K562 (cell line): Measurements from ENCODE around the gene SLC22A4. TPM values are rescaled to one million over a fixed set of nuclear protein-coding genes. Genes with fewer than 3 reads are reported as not detected.
A peak's percentile ranks its signal among the peaks of the same experiment; 100 is the strongest.

Experiments used
- ATAC-seq: fragments of 200-7000 bp; cut with Tn5 transposase; 3 replicates; pipeline ENCODE4 v1.9.1; 2020; ENCODE audit warnings: moderate library complexity
- BruUV-seq: library from RNA; stranded (reverse); fragments of 400-500 nt; replicated peaks from 2 replicates; lab custom pipeline; 2021; lab: Mats Ljungman, UMichigan
- CTCF ChIA-PET: fragments of 300-600 bp; formaldehyde crosslinking; extraction: SDS; loops from one replicate; lab custom pipeline; 2021; ENCODE audit warnings: low intra/inter-chr PET ratio; lab: Yijun Ruan, JAX
- POLR2A ChIA-PET: fragments of 300-600, 350-650 bp; sonication (Branson Sonifier 250); formaldehyde crosslinking; extraction: SDS; loops from one replicate; lab custom pipeline; 2021; ENCODE audit warnings: antibody characterized with exemption, inconsistent platforms; lab: Yijun Ruan, JAX
- DNase-seq, 4 experiments: peaks; one replicate each; pipeline versions ENCODE4 v3.0.0 to v3.0.0-alpha.2; 2011 to 2018; ENCODE audit warnings: low spot score in 3 of 4, mixed read lengths in 3 of 4; ENCODE audit errors: extremely low read depth in 1 of 4
- FAIRE-seq: peaks from 2 replicates; lab custom pipeline; 2011; peaks lifted over from hg19 to GRCh38; lab: Jason Lieb, UNC
- H2AFZ ChIP-seq: 2 replicates; pipeline ENCODE4 v1.6.0; 2011; ENCODE audit warnings: low read depth, low read length, control low read depth, inconsistent platforms
- H3K27ac ChIP-seq: fragments of 200-600 bp; 3 replicates; pipeline ENCODE4 v1.8.0; 2011; ENCODE audit warnings: low read depth, mild to moderate bottlenecking, control low read depth, inconsistent platforms, low read length, moderate library complexity, mixed read lengths; ENCODE audit errors: extremely low read depth
- H3K27me3 ChIP-seq, 2 experiments: fragments of 300-600 bp in 1 of 2; 2 replicates in 1 of 2; 3 replicates in 1 of 2; pipeline versions ENCODE4 v1.6.0 to v1.8.0; 2011; ENCODE audit warnings: inconsistent platforms in 2 of 2, low read length in 2 of 2, mild to moderate bottlenecking in 1 of 2, mixed read lengths in 1 of 2, moderate library complexity in 1 of 2; ENCODE audit not compliant: control insufficient read depth in 2 of 2, insufficient read depth in 2 of 2
- H3K36me3 ChIP-seq: fragments of 300-600 bp; 3 replicates; pipeline ENCODE4 v1.8.0; 2011; ENCODE audit warnings: mild to moderate bottlenecking, low read length, inconsistent platforms; ENCODE audit not compliant: control insufficient read depth, insufficient read depth
- H3K4me1 ChIP-seq, 2 experiments: fragments of 200-600 bp in 1 of 2; replicated peaks in 1 of 2; 2 replicates in 1 of 2; 3 replicates in 1 of 2; pipeline versions ENCODE4 v1.5.1 to v1.8.0; 2011; ENCODE audit warnings: inconsistent platforms in 2 of 2, low read length in 2 of 2, mild to moderate bottlenecking in 1 of 2, mixed read lengths in 1 of 2, moderate library complexity in 1 of 2; ENCODE audit not compliant: control insufficient read depth in 2 of 2, insufficient read depth in 2 of 2
- H3K4me2 ChIP-seq: 2 replicates; pipeline ENCODE4 v1.6.1; 2011; ENCODE audit warnings: low read length, control low read depth, inconsistent platforms, mixed read lengths; ENCODE audit not compliant: insufficient read depth
- H3K4me3 ChIP-seq: fragments of 200-600 bp; sonication (generic), shearing (Covaris generic); 2 replicates; pipeline ENCODE4 v1.5.1; 2016; ENCODE audit warnings: control low read depth, inconsistent platforms
- H3K79me2 ChIP-seq: fragments of 200-600 bp; 3 replicates; pipeline ENCODE4 v1.8.0; 2011; ENCODE audit warnings: low read length, inconsistent platforms; ENCODE audit not compliant: control insufficient read depth, insufficient read depth
- H3K9ac ChIP-seq, 2 experiments: 2 replicates each; pipeline versions ENCODE4 v1.6.0 to v1.6.1; 2011; ENCODE audit warnings: low read depth in 2 of 2, low read length in 2 of 2, control low read depth in 1 of 2, inconsistent platforms in 1 of 2, mild to moderate bottlenecking in 1 of 2, mixed read lengths in 1 of 2; ENCODE audit not compliant: insufficient read depth in 1 of 2
- H3K9me1 ChIP-seq: one replicate; pipeline ENCODE4 v1.6.0; 2011; ENCODE audit warnings: inconsistent platforms, mild to moderate bottlenecking, low read length, moderate library complexity; ENCODE audit not compliant: control insufficient read depth, insufficient read depth
- H3K9me3 ChIP-seq: replicated peaks from 2 replicates; pipeline ENCODE4 v1.5.1; 2011; ENCODE audit warnings: low read depth, low read length, inconsistent platforms; ENCODE audit not compliant: control insufficient read depth, insufficient read depth
- H4K20me1 ChIP-seq: replicated peaks from 2 replicates; pipeline ENCODE4 v1.6.1; 2011; ENCODE audit warnings: low read length, inconsistent platforms, mixed read lengths; ENCODE audit not compliant: control insufficient read depth, insufficient read depth
- ARID1B ChIP-seq: fragments of 450-650 bp; IDR thresholded peaks from 2 replicates; pipeline ENCODE4 v1.6.1; 2016; ENCODE audit warnings: antibody characterized with exemption, mild to moderate bottlenecking, inconsistent platforms
- BCL6 ChIP-seq: fragments of 250-450 bp; sonication (Bioruptor Pico); IDR thresholded peaks from 2 replicates; pipeline ENCODE4 v1.4.0; 2020
- DPF2 ChIP-seq: fragments of 450-650 bp; IDR thresholded peaks from 2 replicates; pipeline ENCODE4 v1.6.1; 2016
- ELF1 ChIP-seq: fragments of 200-800 bp; sonication (Bioruptor generic); IDR thresholded peaks from 2 replicates; pipeline ENCODE4 v1.6.1; 2016; ENCODE audit warnings: missing genetic modification characterization, missing compliant biosample characterization
- FOSL1 ChIP-seq: fragments of 200-800 bp; sonication (Bioruptor generic); conservative IDR thresholded peaks from 2 replicates; pipeline ENCODE4 v1.6.1; 2016; ENCODE audit warnings: missing genetic modification characterization, missing compliant biosample characterization
- HDGF ChIP-seq: fragments of 450-650 bp; IDR thresholded peaks from 2 replicates; pipeline ENCODE4 v1.6.1; 2016
- KAT7 ChIP-seq: sonication (generic); formaldehyde crosslinking; IDR thresholded peaks from 2 replicates; pipeline ENCODE4 v1.8.0; 2022; ENCODE audit warnings: missing genetic modification reagents, mild to moderate bottlenecking, borderline replicate concordance
- TAL1 ChIP-seq: fragments of 450-650 bp; IDR thresholded peaks from 2 replicates; pipeline ENCODE4 v1.6.1; 2016; ENCODE audit warnings: mild to moderate bottlenecking
- TRIM28 ChIP-seq: fragments of 450-650 bp; IDR thresholded peaks from 2 replicates; pipeline ENCODE4 v1.6.1; 2017
- ZFPM2 ChIP-seq: fragments of 250-450 bp; sonication (Bioruptor Pico); IDR thresholded peaks from 2 replicates; pipeline ENCODE4 v1.5.1; 2022; ENCODE audit warnings: mild to moderate bottlenecking
- WGBS: fragments of 100-300 bp; shearing (Covaris generic); methylation state at CpG from one replicate; pipeline ENCODE4 v1.1.6; 2016; ENCODE audit warnings: low coverage, mixed read lengths; ENCODE audit not compliant: insufficient coverage; ENCODE audit errors: missing lambda C conversion rate; 5-methylcytosine and 5-hydroxymethylcytosine counted together
- in situ Hi-C: fragments of 300-500 bp; cut with MboI; formaldehyde crosslinking; loops from 4 replicates; pipeline ENCODE4 v1.15.0; 2018; ENCODE audit warnings: inconsistent platforms, mixed read lengths
- intact Hi-C: fragments of 100-400 bp; cut with micrococcal nuclease; formaldehyde crosslinking; loops from 2 replicates; pipeline ENCODE4 v1.14.2; 2022
- polyA plus RNA-seq, 8 experiments: library from polyadenylated mRNA; depleted of rRNA in 4 of 8; stranded (reverse) in 5 of 8; unstranded in 3 of 8; fragments of >200 nt; fragmentation: Nextera tagmentation in 2 of 8; fragmentation: Illumina TruSeq in 1 of 8; extraction: Ambion mirVana in 2 of 8; extraction: Trizol in 1 of 8; gene quantifications; 2 replicates each; pipeline versions ENCODE4 v1.2.1 to v1.2.3, GENCODE V29; 2011 to 2014; ENCODE audit warnings: inconsistent platforms in 1 of 8, missing spikeins in 1 of 8
- total RNA-seq, 7 experiments: library from RNA; depleted of rRNA in 6 of 7; stranded (reverse); fragments of >200 nt in 6 of 7; fragmentation: Illumina TruSeq in 2 of 7; extraction: Trizol in 2 of 7; gene quantifications; 2 replicates each; pipeline versions ENCODE4 v1.2.1 to v1.2.3, GENCODE V29; 2011 to 2021; ENCODE audit warnings: low replicate concordance in 1 of 7
- TF ChIP-seq, protein P1 (sequence below): fragments of 450-650 bp; IDR thresholded peaks from 2 replicates; pipeline ENCODE4 v1.6.1; 2017; ENCODE audit warnings: mild to moderate bottlenecking, moderate library complexity
- TF ChIP-seq, protein P2 (sequence below): fragments of 250-450 bp; sonication (Bioruptor Pico); IDR thresholded peaks from 2 replicates; pipeline ENCODE4 v1.8.0; 2022; ENCODE audit warnings: moderate library complexity, mild to moderate bottlenecking, inconsistent platforms
- TF ChIP-seq, protein P3 (sequence below): fragments of 450-650 bp; IDR thresholded peaks from 2 replicates; pipeline ENCODE4 v1.6.1; 2018; ENCODE audit not compliant: partially characterized antibody
- TF ChIP-seq, protein P4 (sequence below), 2 experiments: fragments of 450-650 bp in 1 of 2; sonication (generic) in 1 of 2; formaldehyde crosslinking in 1 of 2; IDR thresholded peaks in 1 of 2; conservative IDR thresholded peaks in 1 of 2; 2 replicates each; pipeline versions ENCODE4 v1.6.1 to v1.8.1; 2016 to 2023; ENCODE audit warnings: mild to moderate bottlenecking in 2 of 2, moderate library complexity in 2 of 2, inconsistent platforms in 1 of 2, missing genetic modification reagents in 1 of 2

The SLC22A4 gene
- total and polyA plus RNA-seq, 9 of the 15 experiments (the other 6 are each of a cell fraction or from before 2014, with no cell fraction given): 2.7 to 9.5 (median 6.2) TPM

DNA sequence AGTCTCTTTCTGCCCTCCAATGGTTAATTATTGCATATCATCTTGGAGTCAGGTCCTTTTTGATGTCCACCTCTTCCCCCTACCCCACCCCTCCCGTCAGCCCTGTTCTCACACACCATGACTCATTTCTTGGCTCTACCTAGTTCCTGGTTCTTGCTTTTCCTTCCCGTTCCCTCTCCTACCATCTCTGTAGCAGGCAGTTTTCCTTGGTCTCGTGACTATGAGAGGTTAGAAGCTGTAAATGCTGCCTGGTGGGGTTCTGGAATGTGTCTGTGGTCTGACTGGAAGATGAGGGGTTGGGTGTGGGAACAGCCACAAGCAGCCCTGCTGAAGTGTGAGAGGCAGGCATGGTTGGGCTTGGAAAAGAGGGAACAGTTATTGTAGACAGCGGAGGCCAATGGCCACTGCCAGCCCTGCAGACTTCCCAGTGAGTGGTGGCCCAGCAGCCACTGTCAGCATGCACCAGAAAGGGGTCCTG is 93.5 kb downstream of the SLC22A4 start:
- peak; percentile 59 for ATAC-seq
- 0 out of 2 replicates have a peak overlapping the region, but pooled peaks have one; percentile 9 for H3K4me2 ChIP-seq
- ChIA-PET CTCF (interaction anchor here (0.7 to 3.9 kb wide), 4 partner anchors 22 to 138 kb away, joined by 3 to 79 read pairs (median 4); no protein-coding TSS in a partner anchor), POLR2A (interaction anchor here (0.8 to 1.1 kb wide), 2 partner anchors 9 to 112 kb away, joined by 3 to 4 read pairs; no protein-coding TSS in a partner anchor)
- no peaks in the 10 kb centered on the region for H3K9me3 ChIP-seq
- H3K79me2 ChIP-seq: no peaks in the 10 kb centered on the region
- in situ Hi-C loops: loop anchor here (10.0 to 25.0 kb wide), 2 partner anchors 107 to 325 kb away; partner anchors contain the start of genes CSF2, IL3 and IRF1
- peak; percentile 72 for FAIRE-seq
- H3K27me3 ChIP-seq: no peaks in the 10 kb centered on the region
- WGBS: 34% methylated on average over 4 of the region's 4 CpGs
- H3K4me3 ChIP-seq: no peak overlapping the region
- H3K36me3 ChIP-seq: peaks cover 67% of the 10 kb centered on the region
- H3K27ac ChIP-seq: peak overlapping the region; percentile 43; the same call in 1 of the 3 replicates
- no peaks in the 10 kb centered on the region for H4K20me1 ChIP-seq
- H2AFZ ChIP-seq: peak overlapping the region; percentile 27; the same call in 1 of the 2 replicates
- H3K9ac ChIP-seq: peak overlapping the region in 1 of 2 experiments; percentile 57; a peak in 1 of 4 replicates
- peaks cover 10 to 12% of the 10 kb centered on the region in 2 experiments; a peak in 3 of 5 replicates for H3K4me1 ChIP-seq
- intact Hi-C loops: loop anchor here (10.0 kb wide), 2 partner anchors 203 to 323 kb away; partner anchors contain the start of gene IL3
- BruUV-seq: no TSS peak
- peak; percentile 51 to 83 (median 70) for DNase-seq
- no peaks in the 10 kb centered on the region for H3K9me1 ChIP-seq
- no peak for TF ChIP-seq ZFPM2 (CRISPR knock-in tag)
- TF ChIP-seq TRIM28: no peak
- TF ChIP-seq, protein P1, sequence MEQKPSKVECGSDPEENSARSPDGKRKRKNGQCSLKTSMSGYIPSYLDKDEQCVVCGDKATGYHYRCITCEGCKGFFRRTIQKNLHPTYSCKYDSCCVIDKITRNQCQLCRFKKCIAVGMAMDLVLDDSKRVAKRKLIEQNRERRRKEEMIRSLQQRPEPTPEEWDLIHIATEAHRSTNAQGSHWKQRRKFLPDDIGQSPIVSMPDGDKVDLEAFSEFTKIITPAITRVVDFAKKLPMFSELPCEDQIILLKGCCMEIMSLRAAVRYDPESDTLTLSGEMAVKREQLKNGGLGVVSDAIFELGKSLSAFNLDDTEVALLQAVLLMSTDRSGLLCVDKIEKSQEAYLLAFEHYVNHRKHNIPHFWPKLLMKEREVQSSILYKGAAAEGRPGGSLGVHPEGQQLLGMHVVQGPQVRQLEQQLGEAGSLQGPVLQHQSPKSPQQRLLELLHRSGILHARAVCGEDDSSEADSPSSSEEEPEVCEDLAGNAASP: no peak
- TF ChIP-seq KAT7: no peak
- peak; percentile 61; the same call in 1 of the 2 replicates for TF ChIP-seq HDGF
- TF ChIP-seq, protein P2, sequence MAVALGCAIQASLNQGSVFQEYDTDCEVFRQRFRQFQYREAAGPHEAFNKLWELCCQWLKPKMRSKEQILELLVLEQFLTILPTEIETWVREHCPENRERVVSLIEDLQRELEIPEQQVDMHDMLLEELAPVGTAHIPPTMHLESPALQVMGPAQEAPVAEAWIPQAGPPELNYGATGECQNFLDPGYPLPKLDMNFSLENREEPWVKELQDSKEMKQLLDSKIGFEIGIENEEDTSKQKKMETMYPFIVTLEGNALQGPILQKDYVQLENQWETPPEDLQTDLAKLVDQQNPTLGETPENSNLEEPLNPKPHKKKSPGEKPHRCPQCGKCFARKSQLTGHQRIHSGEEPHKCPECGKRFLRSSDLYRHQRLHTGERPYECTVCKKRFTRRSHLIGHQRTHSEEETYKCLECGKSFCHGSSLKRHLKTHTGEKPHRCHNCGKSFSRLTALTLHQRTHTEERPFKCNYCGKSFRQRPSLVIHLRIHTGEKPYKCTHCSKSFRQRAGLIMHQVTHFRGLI (CRISPR knock-in tag): peak; percentile 74; the same call in 1 of the 2 replicates
- peak; percentile 39; the same call in 1 of the 2 replicates for TF ChIP-seq ARID1B
- TF ChIP-seq TAL1: no peak
- peak; percentile 19; the same call in 1 of the 2 replicates for TF ChIP-seq DPF2
- TF ChIP-seq, protein P3, sequence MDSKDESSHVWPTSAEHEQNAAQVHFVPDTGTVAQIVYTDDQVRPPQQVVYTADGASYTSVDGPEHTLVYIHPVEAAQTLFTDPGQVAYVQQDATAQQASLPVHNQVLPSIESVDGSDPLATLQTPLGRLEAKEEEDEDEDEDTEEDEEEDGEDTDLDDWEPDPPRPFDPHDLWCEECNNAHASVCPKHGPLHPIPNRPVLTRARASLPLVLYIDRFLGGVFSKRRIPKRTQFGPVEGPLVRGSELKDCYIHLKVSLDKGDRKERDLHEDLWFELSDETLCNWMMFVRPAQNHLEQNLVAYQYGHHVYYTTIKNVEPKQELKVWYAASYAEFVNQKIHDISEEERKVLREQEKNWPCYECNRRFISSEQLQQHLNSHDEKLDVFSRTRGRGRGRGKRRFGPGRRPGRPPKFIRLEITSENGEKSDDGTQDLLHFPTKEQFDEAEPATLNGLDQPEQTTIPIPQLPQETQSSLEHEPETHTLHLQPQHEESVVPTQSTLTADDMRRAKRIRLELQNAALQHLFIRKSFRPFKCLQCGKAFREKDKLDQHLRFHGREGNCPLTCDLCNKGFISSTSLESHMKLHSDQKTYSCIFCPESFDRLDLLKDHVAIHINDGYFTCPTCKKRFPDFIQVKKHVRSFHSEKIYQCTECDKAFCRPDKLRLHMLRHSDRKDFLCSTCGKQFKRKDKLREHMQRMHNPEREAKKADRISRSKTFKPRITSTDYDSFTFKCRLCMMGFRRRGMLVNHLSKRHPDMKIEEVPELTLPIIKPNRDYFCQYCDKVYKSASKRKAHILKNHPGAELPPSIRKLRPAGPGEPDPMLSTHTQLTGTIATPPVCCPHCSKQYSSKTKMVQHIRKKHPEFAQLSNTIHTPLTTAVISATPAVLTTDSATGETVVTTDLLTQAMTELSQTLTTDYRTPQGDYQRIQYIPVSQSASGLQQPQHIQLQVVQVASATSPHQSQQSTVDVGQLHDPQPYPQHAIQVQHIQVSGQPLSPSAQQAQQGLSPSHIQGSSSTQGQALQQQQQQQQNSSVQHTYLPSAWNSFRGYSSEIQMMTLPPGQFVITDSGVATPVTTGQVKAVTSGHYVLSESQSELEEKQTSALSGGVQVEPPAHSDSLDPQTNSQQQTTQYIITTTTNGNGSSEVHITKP: no peak
- peak; percentile 86 for TF ChIP-seq FOSL1
- TF ChIP-seq BCL6 (CRISPR knock-in tag): no peak
- TF ChIP-seq, protein P4, sequence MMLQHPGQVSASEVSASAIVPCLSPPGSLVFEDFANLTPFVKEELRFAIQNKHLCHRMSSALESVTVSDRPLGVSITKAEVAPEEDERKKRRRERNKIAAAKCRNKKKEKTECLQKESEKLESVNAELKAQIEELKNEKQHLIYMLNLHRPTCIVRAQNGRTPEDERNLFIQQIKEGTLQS (IDR thresholded peaks at IDR 0.05): peak; percentile 81
- TF ChIP-seq, protein P4 (CRISPR knock-in tag; conservative IDR thresholded peaks at IDR 0.05): no peak
- TF ChIP-seq ELF1: 0 out of 2 replicates have a peak, but pooled peaks have one; percentile 19
